GM19193 (cell line): ENCODE results near the gene MARCHF6.

Experiments
- POLR2A ChIP-seq: IDR thresholded peaks from 4 replicates; pipeline ENCODE4 v1.6.1; 2011; ENCODE audit not compliant: insufficient read depth, insufficient read length; ENCODE audit errors: extremely low read depth

Gene MARCHF6

DNA sequence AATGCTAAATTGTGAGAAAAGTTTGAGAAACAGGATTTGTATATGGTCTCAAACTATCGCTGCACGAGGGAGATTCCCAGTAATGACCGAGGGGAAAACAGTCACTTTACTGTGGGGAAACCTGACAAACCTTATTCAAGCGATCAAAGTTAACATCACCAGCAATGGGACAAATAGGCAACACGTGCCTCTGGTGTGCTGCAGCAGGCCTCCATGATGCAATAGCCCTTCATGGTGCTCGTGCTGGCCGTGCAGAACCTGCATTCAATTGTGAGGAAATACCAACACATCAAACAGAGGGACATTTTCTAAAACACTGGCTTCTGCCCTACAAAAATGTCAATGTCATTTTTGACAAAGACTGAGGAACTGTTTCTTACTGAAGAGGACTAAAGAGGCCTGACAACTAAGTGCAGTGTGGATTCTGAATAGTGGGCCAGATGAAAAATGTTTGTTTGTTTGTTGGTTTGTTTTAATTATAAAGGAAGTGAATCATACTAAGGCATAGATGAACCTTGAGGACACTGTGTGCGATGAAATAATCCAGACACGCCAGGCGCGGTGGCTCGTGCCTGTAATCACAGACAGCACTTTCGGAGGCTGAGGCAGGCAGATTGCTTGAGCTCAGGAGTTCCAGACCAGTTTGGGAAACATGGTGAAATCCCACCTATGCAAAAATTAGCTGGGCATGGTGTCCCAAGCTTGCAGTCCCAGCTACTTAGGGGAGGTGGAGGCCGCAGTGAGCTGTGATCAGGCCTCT is 17.6 kb upstream of the MARCHF6 start:
- no peak for TF ChIP-seq POLR2A

DNA sequence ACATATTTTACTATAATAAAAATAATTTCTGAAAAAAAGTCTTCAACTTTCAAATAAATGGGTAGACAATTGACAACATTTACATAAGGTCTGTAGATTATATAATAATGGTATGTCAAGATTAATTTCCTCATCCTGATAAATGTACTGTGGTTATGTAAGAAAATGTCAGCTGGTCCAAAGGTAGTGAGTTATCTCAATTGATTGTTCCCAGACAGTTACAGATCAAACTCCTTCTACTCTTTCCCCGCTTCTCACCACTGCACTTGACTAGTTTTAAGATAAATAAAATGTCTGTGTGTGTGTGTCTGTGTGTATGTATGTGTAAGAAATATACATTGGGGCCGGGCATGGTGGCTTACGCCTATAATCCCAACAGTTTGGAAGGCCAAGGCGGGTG is 16.4 kb upstream of the MARCHF6 start:
- TF ChIP-seq POLR2A, result no peak

DNA sequence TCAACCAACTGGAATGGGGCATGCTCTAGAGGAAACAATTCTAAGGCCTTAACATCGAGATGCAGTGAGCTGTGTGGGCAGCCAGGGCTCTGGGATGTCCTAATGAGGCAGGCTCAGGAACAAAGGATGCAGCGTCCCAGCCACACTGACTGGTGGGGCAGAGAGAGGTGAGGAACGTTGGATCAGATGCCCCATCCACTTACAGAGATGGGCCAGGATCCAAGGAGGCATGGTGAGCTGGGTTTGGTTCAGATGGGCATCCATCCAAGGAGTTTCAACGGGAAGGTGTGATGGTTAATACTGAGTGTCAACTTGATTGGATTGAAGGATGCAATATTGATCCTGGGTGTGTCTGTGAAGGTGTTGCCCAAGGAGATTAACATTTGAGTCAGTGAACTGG is 15.5 kb upstream of the MARCHF6 start:
- no peak for TF ChIP-seq POLR2A

DNA sequence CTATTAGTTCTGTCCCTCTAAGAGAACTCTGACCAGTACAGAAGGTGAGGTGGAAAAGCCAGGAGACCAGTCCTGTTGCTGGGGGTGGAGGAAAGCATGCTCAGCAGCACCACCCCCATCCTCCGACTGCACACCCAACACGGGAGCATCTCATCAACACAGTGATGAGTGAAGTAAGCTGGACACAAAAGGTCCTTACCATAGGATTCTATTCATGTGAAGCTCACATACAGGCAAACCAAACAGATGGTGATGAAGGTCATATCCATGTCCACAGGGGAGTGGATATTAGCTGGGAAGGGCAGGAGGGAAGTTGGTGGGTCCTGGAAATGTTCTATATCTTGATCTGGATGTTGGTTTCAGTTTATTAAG is 14.8 kb upstream of the MARCHF6 start:
- TF ChIP-seq POLR2A, result no peak

DNA sequence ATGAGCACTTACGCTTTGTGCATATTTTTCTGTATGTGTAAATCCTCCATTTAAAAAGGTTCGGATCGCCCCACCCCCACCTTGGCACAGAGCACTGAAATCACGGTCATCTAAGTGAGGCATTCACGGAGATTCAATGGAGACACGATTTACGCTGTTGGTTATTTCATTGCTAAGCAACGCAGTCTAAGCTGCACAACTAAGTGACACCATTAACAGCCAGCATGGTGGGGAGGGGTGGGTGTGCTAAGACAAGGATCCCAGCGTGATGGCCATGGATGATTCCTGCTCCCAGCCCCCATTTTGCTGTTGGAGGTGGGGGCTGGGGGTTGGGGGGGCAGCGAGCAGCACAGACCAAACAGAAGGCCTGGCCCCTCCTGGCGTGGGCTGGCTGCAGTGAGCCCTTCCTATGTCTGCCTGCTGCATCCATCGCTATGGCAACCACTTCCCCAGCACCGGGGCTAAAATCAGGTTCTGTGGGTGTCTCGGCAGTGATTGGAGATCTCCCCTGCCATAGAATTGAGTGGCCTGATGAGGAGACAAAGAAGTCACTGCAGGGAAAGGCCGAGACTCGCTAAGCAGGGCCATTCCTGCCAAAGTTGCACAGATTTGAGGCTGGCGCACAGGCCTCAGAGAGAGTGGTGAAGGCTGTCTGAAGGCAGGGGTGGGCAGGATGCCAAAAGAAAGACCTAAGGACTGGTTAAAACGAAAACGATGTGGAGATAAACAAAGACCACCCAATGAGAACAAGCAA is 14.3 kb upstream of the MARCHF6 start:
- TF ChIP-seq POLR2A, result no peak

DNA sequence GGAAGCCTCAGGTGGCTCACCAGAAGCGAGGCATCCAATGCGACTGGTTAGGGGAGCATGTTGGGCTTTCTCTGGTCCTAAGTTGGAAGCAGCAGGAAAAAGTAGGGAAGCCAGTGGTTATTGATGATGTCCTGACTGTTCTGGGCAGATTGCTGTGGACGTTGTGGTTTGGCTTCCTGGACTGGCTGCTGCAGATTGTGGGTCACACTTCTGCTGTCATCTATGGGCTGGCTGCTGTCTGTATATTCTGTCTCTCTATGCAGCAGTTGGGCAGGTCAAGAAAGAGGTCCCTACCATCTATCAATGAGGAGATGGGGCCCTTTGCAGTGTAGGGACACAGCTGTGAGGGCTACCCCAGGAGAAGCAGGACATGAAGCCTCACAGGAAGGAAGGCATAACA is 13.5 kb upstream of the MARCHF6 start:
- TF ChIP-seq POLR2A, result no peak

DNA sequence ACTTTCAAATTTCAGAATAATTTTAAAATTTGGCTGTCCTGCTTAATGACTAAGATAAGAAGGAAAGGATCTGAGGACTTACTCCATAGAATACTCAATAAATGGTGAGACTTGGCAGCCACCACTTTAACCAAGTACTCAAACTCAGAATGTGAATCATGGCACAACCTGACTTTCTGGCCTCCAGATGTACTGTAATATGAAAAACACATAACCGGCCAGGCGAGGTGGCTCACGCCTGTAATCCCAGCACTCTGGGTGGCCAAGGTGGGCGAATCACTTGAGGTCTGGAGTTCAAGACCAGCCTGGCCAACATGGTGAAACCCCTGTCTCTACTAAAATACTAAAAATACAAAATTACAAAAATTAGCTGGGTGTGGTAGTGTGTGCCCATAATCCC is 10.0 kb upstream of the MARCHF6 start:
- no peak for TF ChIP-seq POLR2A

DNA sequence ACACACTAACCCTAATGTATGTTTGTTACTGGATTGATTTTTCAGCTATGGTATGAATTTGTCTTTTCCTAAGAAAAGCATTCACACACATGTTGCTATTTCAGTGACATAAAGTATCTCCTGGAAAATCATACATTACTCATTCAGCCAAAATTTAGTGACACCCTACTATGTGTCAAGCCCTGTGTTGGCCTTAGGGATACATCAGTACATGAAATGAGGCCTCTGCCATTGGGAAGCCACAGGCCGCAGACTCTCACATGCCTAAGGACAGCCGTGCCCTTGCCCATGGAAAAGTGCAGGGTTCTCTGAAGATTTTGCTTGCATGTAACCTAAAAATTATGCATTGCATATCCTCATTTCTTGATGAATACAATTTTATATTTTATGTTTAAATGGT is 5.2 kb upstream of the MARCHF6 start:
- TF ChIP-seq POLR2A, result no peak

DNA sequence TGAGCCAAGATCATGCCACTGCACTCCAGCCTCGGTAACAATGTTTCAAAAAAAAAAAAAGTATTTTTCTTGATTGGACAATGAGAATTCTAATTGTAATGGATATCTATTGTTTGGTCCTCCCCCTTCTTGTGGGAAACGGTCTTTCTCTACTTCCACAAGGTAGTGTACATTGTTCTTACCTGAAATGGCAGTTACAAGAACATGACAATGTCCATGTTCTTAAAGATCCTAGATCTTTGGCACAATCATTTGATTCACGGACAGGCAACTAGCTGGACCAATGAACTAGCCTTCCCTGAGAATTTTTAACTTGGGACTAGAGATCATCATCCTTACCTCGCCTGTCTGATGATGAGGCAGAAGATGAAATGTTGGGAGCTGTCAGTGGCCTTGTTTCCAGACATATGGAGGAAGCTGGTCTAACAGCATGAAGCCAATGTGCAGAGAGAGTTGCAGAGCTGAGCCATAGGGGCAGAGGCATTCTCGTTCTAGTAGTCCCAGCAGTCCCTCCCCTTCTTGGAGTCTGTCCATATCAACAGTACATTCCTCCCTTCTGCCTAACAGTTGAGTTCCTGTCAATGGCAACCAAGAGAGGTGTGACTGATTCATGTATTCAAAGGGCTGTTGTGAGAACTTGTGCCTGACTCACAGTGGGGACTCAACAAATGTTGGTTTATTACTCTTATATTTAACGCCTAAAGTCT is 2.1 kb upstream of the MARCHF6 start:
- TF ChIP-seq POLR2A, result no peak

DNA sequence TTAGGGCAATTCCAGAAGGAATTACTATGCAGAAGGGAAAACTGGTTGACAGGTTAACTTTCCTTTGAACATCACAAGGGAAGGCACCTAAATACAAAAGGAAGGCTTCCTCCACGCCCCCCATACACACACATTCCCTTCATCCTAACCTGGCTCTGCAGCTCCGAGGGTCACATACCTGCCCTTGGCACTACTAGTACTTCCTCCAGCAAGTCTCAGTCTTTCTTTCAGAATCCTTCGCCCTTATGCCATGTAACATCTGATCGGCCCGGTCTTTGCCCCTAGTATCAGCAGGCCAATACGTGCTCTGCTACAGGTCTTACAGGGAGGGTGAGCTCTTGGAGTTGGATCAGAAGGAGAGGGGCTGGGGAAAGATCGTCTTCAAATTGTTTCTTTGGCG is 1.6 kb upstream of the MARCHF6 start:
- TF ChIP-seq POLR2A, result no peak

DNA sequence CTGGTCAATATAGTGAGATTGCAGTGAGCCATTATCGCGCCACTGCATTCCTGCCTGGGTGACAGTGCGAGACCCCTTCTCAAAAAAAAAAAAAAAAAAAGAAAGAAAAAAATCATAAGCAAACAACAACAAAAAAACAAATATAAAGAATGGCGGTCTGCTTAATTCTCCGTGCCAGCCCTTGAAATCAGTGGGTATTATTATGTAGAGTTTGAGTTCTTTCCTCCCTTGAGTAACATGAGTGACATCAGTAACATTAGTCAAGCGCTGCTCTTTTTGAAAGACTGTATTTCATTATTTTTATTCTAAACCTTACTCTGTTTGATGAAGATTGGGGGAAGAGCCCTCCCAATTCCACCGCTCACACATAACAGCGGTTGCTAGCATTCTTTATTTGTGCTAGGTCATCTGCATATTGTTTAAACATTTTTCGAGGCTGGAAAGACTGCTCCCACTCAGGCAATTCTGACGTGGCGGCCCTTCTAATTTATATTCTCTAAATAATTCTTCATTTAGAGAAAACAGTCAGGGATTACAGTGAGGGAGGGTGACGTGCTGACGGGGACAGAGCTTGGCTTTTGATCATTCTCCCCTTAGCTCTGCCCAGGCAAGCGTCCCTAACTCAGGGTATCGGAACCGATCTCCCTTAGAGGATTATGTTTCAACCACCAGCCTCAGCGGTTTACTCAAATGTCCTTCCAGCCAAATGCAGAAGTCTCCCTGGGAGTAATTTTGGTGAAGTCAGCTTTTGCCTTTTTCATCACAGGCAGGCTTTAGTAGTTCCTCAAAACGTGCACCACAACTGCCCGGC is 860 bp upstream of the MARCHF6 start:
- TF ChIP-seq POLR2A, result no peak

DNA sequence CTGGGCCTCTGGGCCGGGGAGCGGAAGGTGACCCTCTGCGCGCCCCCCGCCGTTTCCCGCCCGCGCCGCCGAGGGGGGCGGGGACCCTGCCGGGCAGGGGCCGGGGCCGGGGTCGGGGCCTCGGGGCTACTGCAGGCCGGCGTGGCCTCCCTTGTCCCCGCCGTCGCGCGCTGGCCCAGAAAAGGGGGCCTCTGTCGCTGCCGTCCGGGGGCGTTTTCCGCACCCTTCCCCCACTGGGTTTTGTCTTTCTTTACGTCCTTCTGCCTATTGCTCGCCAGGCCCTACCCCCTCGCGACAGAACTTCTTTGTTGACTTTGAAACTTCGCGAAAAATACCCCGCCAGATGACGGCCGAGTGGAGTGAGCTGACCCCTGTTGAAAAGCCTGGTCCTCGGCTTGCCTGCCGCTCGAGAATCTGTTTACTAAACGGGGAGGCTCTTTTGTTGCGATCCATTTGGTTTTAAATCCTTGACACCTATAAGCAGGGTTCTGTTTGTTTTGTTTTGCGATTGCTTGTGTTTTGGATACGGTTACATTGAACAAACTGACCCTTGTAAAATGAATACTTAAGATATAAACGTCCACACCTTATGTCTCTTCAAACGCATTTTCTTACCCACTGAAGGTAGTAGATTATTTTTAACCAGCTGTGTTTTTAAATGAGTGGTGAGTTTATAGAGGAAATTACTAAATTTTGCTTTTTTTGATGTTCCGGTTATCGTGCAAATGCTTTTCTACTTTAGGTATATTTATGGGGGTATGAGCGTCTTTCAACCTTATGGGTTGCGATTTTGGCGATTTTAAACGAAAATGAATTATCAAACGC is 765 bp downstream of the MARCHF6 start:
- TF ChIP-seq POLR2A, result no peak

DNA sequence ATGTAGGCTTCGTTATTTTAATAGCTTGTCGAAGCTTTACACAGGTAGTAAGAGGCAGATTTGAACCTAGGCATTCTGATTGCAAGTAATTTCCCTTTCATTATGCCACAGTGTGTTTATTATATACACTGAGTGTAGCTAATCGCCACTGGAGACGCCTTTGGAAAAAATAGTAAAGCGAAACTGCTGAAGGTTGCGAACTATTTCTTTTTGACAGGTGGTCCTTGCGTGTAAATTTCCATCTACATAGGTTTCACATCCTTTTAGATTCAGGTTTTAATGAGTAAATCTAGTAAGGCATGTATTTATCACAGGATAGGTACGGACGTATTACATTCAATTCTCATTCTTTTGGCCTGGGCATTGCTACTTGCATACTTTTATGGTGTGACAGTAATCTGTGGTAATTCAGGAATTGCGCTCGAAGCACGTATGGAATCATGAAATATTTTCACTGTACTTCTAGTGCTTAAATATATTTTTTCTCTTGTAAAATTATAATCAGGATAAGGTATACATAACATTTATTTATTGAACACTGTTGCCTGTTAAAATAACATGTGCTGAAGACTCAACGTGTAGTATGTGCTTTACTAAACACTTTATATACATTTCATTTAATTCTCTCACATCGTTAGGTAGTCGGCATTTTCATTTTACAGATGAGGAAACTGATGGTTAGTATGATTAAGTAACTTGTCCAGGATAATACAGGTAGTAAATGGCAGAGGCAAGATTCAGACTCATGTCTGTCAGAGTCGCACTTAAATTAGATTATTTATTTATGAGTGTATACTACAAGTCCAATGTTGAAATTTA is 1.8 kb downstream of the MARCHF6 start:
- no peak for TF ChIP-seq POLR2A
